Parathyroid adenoma (tissue), 2 donors: ENCODE results near the gene SNX4.

ENCODE experiments used
- H2AFZ ChIP-seq: fragments of 300-600 bp; sonication (generic); one replicate; pipeline ENCODE4 v1.7.0; 2017; ENCODE audit warnings: antibody characterized with exemption, mild to moderate bottlenecking
- H3K27ac ChIP-seq: fragments of 300-600 bp; sonication (generic); one replicate; pipeline ENCODE4 v1.7.0; 2017
- H3K27me3 ChIP-seq: fragments of 300-600 bp; sonication (generic); one replicate; pipeline ENCODE4 v1.7.0; 2017; ENCODE audit warnings: low read length; ENCODE audit not compliant: control insufficient read depth, insufficient read depth
- H3K36me3 ChIP-seq: fragments of 300-600 bp; sonication (generic); one replicate; pipeline ENCODE4 v1.7.0; 2017; ENCODE audit warnings: low read length; ENCODE audit not compliant: control insufficient read depth, insufficient read depth
- H3K4me1 ChIP-seq: fragments of 300-600 bp; sonication (generic); one replicate; pipeline ENCODE4 v1.7.0; 2017; ENCODE audit warnings: control low read depth
- H3K4me2 ChIP-seq: fragments of 300-600 bp; sonication (generic); one replicate; pipeline ENCODE4 v1.7.0; 2017; ENCODE audit warnings: low read length
- H3K4me3 ChIP-seq: fragments of 300-600 bp; sonication (generic); one replicate; pipeline ENCODE4 v1.7.0; 2017; ENCODE audit warnings: low read depth, low read length
- H3K79me2 ChIP-seq: fragments of 300-600 bp; sonication (generic); one replicate; pipeline ENCODE4 v1.7.0; 2017; ENCODE audit warnings: control low read depth
- H3K9ac ChIP-seq: fragments of 300-600 bp; sonication (generic); one replicate; pipeline ENCODE4 v1.7.0; 2017; ENCODE audit warnings: mild to moderate bottlenecking
- H3K9me3 ChIP-seq: fragments of 300-600 bp; sonication (generic); one replicate; pipeline ENCODE4 v1.7.0; 2017; ENCODE audit warnings: low read length; ENCODE audit not compliant: control insufficient read depth
- CTCF ChIP-seq: fragments of 300-600 bp; sonication (generic); IDR thresholded peaks from one replicate; pipeline ENCODE4 v1.7.0; 2017; ENCODE audit warnings: antibody characterized with exemption, mild to moderate bottlenecking
- donor health status: primary hyperparathyroidism.

The SNX4 gene

DNA sequence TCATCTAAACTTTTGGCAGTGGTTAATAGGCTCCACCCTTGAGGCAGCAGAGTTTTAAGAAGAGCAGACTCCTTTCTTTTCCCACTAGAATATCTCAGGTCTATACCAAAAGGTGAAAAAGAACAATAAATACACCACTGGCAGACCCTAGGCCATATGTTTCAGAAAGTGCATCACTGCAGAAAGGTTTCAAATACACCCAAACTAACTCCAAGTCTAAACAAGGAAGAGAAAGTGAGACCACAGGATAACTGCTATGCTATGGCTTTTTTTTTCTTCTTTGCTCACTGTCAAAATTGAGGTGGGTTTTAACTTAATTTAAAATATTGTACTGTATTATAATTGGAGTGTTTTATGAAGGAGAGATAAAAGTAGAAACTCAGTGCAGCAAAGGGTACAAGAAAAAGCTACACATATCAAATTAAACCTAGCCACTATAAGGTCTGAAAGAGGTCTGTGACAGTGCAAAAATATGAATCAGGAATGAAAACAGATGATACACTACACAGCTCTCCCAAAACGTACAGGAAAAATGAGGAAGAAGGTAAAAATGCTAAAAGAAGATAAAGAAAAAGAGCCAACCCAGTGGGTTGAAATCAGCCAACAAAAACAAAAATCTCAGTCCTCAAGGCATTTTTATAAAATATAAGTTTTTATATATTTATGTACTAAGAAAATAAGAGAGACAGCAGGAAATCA, 8.4 kb downstream of the SNX4 start:
- Histone ChIP-seq H3K36me3 (no peaks in the 10 kb centered on the region), H3K9ac (no peak overlapping the region), H2AFZ (no peak overlapping the region), H3K79me2 (peaks cover 28% of the 10 kb centered on the region), H3K4me2 (no peak overlapping the region), H3K9me3 (no peaks in the 10 kb centered on the region), H3K27ac (no peak overlapping the region), H3K4me3 (no peak overlapping the region), H3K27me3 (no peaks in the 10 kb centered on the region), H3K4me1 (peaks cover 3% of the 10 kb centered on the region)
- TF ChIP-seq CTCF = no peak

DNA sequence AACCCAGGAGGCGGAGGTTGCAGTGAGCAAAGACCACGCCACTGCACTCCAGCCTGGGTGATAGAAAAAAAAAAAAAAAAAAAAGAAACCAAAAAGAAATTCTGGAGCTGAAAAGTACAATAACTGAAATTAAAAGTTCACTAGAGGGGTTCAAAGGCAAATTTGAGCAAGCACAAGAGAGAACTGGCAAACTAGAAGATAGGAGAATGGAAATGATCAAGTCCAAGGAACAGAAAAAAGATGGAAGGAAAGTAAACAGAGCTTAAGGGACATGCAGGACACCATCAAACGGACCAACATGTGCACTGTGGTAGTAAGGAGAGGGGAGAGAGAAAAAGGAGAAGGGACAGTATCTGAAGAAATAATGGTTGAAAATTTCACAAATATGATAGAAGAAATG, 12.9 kb downstream of the SNX4 start:
- peaks cover 21% of the 10 kb centered on the region for H3K79me2 ChIP-seq
- no peaks in the 10 kb centered on the region for H3K27me3 ChIP-seq
- H3K4me1 ChIP-seq = peaks cover 1% of the 10 kb centered on the region
- no peak overlapping the region for H2AFZ ChIP-seq
- H3K9me3 ChIP-seq = no peaks in the 10 kb centered on the region
- H3K4me2 ChIP-seq = no peak overlapping the region
- H3K36me3 ChIP-seq = no peaks in the 10 kb centered on the region
- no peak overlapping the region for H3K4me3 ChIP-seq
- H3K9ac ChIP-seq = no peak overlapping the region
- H3K27ac ChIP-seq = no peak overlapping the region
- TF ChIP-seq CTCF = no peak

DNA sequence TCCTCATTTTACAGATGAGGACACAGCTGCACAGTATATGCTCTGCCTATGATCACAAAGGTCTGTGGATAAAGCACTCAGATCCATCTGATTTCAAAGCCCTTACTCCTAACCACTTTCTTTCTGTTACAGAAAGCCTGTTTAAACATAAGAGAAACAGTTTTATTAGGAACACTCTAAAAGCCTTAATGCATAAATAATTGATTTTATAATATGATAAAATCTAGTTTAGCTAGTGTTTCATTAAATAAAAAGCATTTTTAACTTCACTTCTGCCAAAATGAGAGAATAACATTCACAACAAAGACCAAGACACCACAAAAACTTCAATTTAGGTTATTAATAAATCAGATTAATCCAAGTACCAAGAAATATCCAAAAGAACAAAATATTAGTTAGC, 21.4 kb downstream of the SNX4 start:
- no peak for TF ChIP-seq CTCF
- no peak overlapping the region for H3K4me3 ChIP-seq
- no peak overlapping the region for H3K9ac ChIP-seq
- no peaks in the 10 kb centered on the region for H3K27me3 ChIP-seq
- H3K27ac ChIP-seq = no peak overlapping the region
- H3K79me2 ChIP-seq = peaks cover 2% of the 10 kb centered on the region
- H2AFZ ChIP-seq = no peak overlapping the region
- H3K36me3 ChIP-seq = no peaks in the 10 kb centered on the region
- H3K9me3 ChIP-seq = no peaks in the 10 kb centered on the region
- H3K4me1 ChIP-seq = no peaks in the 10 kb centered on the region
- no peak overlapping the region for H3K4me2 ChIP-seq

DNA sequence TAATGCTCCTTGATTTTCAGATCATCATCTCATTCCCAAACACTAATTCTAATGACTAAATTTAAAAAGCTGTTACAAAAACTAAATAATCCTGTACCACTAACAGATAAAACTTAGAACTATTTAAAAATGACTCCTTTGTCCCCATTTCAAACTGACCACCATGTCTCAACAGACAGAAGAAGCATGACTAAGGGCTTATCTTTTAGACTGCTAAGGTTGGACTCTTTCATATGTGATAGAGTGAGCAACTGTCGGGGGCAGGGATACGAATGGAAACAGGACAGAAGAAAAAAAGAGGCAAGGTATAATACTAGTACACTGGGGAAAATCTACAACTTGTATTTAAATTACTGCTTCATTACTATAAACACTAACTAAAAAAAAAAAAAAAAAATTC, 23.3 kb downstream of the SNX4 start:
- no peak overlapping the region for H3K27ac ChIP-seq
- peaks cover 2% of the 10 kb centered on the region for H3K79me2 ChIP-seq
- no peak overlapping the region for H3K9ac ChIP-seq
- no peak overlapping the region for H2AFZ ChIP-seq
- H3K36me3 ChIP-seq = no peaks in the 10 kb centered on the region
- no peaks in the 10 kb centered on the region for H3K4me1 ChIP-seq
- no peak overlapping the region for H3K4me3 ChIP-seq
- H3K27me3 ChIP-seq = no peaks in the 10 kb centered on the region
- no peaks in the 10 kb centered on the region for H3K9me3 ChIP-seq
- no peak overlapping the region for H3K4me2 ChIP-seq
- TF ChIP-seq CTCF = no peak

- no peaks in the 10 kb centered on the region for H3K27me3 ChIP-seq
- no peaks in the 10 kb centered on the region for H3K9me3 ChIP-seq
- TF ChIP-seq CTCF = no peak
- H3K4me2 ChIP-seq = no peak overlapping the region
- no peaks in the 10 kb centered on the region for H3K4me1 ChIP-seq
- no peak overlapping the region for H3K27ac ChIP-seq
- H3K9ac ChIP-seq = no peak overlapping the region
- no peak overlapping the region for H3K4me3 ChIP-seq
- H2AFZ ChIP-seq = no peak overlapping the region
- no peaks in the 10 kb centered on the region for H3K36me3 ChIP-seq
- peaks cover 3% of the 10 kb centered on the region for H3K79me2 ChIP-seq
These were observed 37.6 kb downstream of the SNX4 start for GRCh38 chr3:125482406-125482805.
